ENCODE data around the gene ADD3.
A peak's percentile ranks its signal among the peaks of the same experiment; 100 is the strongest.
"Not testable (repeated sequence)": the region's sequence is repeated elsewhere in the genome, so short reads cannot be mapped to it uniquely, and the experiment has no call there.

ADD3 gene

DNA sequence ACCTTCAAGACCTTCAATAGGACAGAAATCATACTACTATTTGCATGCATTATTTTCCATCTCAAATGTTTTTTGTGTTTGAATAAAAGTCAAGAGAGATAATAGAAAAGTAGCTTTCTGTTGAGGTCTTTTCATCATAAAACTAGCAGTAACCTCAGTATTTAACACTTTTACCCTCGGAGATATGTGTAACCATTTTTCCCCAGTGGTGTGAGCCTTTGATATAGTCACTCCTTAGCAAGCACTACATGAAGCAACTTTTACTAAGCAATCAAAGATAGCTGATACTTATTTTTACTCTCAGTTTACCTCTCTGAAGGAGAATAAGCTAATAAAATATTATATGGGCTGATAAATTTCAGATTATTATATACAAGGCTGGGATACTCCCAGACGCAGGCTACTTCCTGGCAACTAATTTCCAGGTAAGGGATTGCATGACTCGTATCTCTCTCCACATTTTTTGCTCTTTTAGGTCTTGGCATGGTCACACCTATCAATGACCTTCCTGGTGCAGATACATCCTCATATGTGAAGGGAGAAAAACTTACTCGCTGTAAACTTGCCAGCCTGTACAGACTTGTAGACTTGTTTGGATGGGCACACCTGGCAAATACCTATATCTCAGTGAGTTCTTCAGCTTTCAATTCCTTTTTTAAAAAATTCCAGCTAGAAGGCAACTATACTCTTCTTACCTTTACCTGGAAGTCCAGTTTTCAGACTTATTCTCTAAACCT, 108.2 kb downstream of the ADD3 start:
- no peak for DNase-seq

DNA sequence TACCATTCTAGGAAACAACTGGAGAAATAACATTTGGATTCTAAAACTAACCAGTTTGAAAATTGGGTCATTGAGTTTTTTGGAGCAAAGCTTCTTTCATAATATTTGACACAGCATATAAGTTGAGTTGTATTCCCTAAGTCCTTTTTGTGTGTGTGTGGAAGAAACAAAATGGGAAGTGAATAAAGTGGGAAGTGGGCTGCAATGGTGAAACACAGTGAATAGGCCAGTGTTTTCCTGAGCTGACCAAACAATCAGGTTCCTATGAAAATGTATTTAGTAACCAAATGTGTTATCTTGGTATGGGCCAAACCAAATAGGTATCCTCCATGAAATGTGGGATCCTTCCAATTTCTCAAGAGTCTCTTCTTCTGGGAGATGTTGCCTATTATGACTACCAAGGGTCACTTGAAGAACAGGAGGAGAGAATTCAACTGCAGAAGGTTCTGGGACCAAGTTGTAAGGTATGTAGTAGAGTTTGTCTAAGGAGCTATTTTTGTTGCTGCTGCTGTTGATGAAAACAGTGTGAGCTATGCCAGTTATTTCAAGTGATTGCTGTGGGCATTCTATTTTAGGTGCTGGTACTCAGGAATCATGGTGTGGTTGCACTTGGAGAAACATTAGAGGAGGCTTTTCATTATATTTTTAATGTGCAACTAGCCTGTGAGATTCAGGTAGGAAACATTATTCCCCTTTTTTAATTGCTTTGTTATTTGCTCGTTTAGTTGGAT, 111.3 kb downstream of the ADD3 start:
- no peak for DNase-seq

DNA sequence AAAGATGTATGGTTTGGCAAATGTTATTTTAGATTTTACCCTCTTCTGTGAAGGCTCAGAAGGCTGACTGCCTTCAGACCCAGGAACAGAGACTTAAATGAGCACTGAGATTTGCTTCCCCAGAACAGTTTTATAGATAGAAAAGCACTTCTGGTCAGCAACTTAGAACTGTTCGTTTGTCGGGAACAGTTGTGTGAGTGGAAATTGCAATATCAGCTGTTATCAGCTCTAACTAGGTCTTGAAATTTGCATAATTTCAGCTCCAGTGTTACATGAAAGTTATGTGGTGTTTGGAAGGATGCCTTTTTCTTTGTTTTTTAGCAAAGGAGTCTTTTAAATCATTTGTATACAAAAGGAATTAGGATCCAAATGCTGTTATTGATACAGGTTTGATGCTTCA, 115.8 kb downstream of the ADD3 start:
- DNase-seq = no peak

DNA sequence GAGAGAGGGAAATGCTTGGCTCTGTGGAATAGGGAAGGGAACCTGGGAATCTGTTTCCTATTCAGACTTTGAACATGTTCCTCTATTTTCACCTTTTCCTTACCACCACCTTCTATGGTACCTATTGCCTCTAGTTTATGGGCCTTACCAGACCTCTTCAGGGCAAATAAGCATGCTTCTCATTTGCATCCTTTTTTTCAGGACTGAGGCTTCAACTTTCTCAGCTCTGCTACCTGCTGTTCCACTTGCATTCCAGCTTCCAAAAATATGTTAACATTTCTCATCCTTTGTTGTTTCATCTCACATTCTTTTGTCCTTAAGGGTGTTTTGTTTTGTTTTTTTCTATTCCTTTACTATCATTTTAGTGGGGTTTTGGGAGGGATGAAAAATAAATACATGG, 121.7 kb downstream of the ADD3 start:
- no peak for DNase-seq

DNA sequence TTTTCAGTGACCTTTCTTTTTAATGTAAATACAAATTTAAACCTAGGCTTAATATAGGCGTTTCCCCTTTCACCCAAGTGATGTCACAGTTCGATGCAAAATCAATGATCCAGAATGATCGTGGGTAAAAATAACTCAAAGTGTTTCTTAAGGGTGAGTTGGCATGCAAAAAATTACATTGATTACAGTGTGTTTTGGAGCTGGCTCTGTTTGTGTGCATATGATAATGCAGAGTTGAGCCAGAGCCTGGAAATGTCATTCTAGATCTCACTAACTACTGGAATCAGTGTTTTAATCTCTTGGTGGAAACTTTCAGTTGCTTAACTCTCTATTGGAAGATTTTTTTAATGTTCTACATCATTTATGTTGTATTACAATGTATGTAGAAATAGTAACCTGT, 127.1 kb downstream of the ADD3 start:
- DNase-seq = no peak

DNA sequence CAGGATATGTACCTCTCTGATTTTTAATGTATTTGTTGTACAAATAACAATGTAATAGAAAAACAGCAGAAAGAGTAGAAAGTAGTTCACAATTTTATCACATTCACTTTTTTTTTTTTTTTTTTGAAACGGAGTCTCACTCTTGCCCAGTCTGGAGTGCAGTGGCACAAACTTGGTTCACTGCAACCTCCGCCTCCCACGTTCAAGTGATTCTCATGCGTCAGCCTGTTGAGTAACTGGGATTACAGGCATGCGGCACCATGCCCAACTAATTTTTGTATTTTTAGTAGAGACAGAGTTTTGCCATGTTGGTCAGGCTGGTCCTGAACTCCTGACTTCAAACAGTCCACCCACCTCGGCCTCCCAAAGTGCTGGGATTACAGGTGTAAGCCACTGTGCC, 128.1 kb downstream of the ADD3 start:
- DNase-seq = not testable (repeated sequence)

DNA sequence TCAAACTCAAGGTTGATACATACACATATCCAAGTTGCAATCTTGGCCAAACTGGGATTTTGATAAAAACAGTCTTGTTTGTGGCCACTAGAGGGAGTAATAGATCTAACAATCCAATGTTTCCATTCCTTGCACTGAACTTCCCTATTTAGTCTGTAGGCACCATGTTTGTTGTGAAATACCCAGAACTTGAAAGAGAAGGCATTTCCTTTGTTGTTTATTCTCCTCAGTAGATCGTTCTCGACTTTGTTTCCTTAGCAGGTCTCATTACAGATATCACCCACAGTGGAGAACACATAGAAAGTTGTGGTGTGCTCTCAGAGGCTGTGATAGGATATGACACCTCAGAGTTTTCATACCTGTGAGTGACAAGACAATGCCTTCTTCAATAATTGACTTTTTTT, 129.4 kb downstream of the ADD3 start:
- peak; percentile 40 for DNase-seq

DNA sequence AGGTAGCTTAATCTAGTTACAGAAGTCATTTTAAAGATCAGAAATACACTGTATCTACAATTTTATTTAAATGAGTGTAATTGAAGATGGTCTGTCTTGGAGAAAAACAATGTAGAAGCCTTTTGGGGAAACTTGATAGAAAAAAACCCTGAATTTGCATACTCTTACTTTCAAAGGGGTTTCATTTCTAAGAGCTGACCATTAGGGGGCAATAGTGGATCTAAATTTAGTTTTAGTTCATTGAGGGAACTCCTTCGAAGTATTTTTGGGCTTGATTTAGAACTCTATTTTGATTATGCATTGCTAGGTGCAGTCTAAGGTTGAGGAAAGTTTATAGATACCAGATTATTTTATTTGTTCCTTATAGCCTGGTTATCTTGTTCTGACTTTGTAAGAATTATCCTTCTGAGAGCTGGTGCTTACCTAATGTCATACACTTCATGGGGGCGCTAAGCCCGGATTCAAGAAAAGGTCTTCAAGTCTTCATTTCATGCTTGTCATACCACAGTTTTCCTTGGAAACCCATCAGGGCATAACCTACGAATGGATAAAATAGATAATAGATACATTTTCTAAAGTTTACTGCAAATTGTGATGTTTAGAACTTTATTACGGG, 130.5 kb downstream of the ADD3 start:
- peak; percentile 69 for DNase-seq

DNA sequence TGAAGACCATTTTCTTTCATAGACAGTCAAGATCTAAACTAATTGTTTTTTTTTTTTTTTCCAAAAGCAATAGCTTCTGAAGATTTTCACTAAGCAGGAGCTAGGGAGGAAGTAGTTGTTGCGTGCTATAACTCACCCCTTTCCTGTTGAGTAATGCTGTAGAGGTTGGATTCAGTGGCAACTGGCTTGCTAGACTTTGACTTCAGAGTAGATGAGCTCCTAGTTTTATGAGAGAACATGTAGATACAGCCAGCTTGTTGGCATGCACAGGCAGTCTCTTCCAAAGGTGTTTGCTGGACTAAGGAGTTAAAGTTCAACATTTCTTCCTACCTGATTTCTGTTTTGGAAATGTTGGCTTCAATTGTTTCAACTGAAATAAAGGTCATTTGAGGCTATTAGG, 133.4 kb downstream of the ADD3 start:
- DNase-seq = no peak

DNA sequence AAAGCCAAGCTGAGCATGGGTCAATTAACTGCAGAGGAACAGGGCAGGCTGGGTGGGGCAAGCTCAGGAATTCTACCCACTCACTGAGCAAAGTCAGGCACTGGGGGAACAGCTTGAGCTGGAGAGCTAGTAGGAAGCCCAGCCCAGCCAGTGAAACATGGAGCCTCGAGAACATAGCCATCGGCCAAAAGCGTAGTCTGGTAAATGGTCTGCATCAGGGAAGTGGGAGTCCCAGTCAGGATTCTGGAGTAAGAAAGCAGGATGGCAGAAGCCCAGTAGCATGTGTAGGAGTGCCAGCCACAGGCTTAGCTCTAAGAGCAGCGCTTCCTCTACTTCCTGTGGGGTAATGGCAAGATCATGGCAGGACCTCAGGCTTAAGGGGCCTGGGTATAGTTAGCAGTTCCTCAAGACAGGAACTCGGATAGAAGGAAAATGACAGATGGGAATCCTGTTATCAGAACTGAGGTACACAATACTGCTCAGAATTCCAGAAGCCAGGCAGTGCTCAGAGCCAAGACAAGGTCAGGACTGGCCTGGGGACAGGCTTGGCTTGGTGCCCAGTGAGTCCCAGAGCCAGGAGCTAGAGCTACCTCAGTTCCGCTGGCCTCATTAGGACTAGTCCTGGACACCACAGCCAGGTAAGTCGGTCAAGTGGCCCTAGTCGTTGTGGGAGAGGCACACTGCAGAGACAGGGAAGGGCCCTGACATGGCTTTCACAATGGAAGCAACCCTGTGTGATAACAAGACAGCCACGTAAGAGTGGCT, 134.3 kb downstream of the ADD3 start:
- DNase-seq = no peak

DNA sequence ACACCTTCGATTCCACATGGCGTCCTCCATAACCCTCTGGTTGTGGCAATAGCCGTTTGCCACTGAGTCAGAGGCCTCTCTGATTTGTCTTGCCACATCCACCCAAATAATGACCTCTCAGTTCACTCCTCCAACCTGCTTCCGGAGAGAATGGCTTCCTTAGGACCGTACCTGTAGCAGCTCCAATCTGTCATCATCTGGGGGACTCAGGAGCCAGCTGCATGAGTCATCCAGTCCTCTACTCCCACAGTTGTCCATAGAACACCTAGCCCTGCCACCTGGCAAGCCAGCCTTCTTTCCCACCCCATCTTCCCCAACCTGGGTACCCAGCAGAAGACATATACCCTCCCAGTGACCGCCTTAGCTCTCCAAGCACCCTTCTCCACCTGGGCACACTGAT, 135.2 kb downstream of the ADD3 start:
- no peak for DNase-seq

DNA sequence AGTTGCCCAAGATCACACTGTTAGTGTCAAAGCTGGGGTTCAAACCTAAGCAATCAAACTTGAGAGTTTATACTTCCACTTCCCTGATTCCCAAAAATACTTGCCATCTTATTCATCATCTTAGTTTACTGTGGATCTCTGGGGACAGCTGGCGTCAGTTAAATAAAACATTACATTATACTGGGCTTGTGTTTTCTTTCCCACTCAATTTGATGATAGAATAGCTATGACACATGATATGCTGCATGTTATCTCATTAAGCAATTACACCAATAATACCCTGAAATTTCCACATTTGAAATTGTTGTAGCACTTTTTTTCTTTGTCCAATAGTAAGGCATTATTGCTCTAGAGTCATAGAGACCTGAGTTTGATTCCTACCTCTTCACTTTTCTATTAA, 136.7 kb downstream of the ADD3 start:
- no peak for DNase-seq

DNA sequence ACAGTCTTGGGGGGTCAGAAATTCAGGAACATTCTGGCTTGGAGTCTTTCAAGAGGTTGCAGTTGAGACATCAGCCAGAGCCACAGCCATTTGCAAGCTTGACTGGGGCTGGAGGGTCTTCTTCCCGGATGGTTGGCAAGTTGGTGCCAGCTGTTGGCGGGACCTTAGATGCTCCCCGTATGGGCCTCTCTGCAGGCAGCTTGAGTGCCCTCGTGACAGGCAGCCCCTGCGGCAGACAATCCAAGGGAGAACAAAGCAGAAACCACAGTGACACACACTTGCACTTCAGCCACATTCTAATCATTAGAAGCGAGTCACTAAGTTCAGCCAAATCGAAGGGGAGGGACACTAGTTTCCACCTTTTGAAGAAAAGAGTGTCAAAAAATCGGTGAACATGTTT, 140.2 kb downstream of the ADD3 start:
- no peak for DNase-seq

DNA sequence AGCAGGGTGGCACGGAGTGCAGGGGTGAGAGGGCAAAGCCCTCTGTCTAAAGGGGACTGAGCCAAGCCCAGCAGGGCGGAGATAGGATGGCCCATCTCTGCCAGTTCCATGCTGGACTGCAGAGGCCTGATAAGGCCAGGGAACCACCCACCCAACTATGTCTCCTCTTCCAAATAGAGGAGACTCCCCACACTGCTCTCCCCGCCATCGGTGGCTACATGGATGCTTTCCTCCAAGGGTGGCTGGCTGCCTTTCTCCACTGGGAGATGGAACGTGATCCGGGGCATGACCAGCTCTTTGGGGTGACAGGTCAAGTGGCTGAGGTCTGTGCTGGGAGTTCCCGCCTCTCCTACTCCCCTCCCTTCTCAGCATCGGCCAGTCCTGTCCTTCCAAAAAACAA, 141.5 kb downstream of the ADD3 start:
- no peak for DNase-seq

DNA sequence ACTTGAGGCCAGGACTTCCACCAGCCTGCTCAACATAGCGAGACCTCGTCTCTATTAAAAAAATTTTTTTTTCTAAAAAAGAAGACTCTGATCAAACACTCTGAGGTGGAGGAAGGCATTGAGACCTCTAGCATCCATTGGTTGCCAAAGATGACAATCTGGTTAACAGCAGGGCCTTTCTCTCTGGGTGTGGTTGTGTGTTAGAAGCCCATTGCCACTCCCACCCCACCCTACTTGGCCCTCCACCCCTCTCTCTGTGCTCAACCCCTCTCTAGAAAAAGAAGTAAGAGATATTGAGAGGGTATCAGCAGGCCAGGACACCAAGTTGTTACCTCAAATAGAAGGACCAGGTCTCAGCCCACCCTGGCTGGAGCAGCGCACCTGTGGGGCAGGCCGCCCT, 142.3 kb downstream of the ADD3 start:
- DNase-seq = no peak

DNA sequence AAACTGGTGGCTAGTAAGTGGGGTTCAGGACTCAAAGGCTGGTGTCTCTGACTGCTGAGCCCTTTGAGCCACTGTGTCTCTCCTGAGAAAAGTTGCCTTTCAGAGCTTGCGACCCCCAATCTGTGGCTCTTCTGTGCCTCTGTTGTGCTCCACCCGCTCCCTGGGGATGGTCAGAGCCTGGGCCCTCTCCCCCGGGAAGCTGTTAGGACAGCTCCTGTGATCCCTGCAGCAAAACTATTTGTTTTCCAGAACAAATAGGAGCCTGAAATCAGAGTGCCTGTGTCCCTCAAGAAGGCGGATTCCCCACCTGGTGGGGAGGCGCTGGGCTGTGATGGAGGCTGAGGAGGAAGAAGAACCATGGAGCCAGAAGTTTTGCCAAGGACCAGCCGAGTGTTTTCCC, 143.2 kb downstream of the ADD3 start:
- no peak for DNase-seq

DNA sequence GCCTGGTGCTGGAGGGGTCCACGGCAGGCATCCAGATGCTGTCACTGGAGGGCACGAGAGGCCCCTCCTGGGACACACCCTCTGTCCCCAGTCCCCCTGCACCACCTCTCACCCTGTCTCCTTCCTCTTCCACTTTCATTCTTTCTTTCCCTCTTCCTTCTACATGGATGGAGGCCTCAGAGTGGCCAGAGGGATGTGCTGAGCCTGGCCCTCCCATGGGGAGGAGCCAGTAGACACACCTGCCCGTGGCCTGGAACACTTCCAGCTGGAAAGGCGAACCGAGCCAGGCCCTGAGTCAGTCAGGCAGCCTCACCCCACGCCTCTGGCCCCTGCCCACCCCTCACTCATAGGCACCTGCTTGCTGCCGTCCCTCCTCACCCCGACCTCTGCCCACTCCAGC, 143.7 kb downstream of the ADD3 start:
- no peak for DNase-seq

DNA sequence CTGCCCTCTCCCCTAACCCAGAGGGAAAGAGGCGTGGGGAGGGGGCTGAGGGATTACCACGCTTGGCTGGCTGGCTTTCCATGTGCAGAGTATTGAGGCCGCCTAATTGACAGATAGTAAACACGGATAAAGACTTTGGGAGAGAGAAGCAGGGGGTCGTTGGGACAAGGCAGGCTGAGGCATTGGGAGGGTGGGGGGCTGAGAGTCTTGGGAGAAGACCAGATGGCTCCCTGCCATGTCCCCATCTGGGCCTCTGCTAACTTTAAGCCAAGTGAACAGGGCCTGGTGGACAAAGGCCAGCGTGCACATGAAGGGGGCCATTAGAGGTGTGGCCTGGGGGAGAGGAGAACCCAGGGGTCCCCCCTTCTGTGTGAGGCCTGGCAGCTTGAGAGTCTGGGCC, 144.2 kb downstream of the ADD3 start:
- DNase-seq = no peak

DNA sequence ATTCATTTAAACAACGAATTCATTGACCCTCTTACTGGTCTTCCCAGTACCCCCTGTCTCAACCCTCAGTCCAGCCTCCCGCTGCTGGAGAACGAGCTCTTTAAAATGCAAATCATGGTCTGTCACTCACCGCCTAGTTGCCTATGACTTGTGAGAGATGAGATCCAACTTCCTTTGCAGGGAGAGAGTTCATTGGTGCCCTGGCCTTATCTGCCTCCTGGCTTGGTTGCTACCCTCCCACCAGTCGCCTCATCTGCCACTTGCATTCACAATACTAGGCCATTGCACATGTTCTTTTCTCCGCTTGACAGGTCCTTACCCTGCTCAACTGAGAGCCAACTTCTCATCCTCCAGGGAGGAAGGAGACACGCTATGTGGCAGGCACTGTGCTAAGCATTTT, 145.6 kb downstream of the ADD3 start:
- no peak for DNase-seq

DNA sequence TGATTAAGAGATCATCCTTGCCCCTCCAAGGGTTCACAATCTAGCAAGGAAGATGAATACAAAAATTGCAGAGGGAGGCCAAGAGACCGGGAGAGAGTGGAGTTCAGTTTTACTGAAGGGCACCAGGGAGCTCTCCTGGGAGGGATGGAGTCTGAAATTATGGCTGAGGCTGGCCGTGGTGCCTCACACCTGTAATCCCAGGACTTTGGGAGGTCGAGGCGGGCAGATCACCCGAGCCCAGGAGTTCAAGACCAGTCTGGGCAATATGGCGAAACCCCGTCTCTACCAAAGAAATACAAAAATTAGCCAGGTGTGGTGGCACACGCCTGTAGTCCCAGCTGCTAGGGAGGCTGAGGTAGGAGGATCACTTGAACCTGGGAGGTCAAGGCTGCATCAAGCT, 148.3 kb downstream of the ADD3 start:
- no peak for DNase-seq

DNA sequence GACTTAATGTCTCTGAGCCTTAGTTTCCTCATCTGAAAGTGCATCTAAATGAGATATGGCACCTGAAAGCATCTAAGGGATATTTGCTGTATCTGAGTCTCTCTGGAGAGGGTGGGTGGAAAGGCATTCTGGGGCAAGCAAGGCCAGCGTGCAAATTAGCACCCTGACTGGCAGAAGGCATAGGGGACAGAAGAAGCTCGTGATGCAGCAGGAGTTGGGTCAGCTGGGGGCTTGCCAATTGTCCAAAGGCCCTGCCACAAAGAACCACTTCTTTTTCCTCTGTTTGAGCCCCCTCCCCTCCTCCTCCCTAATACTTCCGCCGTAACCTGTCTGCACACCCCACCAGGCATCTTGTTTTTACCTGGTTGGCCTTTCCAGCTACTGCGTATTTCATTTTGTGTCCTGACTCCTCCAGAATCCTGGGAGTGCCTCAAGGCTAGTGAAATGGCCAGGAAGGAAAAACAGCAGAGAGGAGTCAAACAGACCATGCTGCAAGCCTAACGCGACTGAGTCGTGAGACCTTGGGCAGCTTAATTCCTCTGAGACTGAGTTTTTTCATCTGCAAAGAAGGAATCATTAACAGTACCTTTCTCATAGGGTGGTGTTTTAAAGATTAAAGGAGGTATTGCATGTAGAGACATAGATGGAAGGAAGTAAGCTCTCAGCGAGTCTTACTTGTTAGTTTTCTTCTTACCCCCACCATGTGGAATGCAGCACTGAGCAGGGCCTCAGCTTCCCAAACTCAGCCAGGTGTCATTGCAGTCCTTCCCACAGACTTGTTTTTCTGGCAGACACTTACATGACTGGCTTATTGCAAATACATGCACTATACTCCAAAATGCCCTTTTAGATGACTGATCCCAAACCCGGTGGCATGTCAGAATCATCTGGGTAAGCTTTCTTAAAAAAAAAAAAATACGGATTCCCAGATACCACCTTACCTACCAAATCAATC, 150.5 kb downstream of the ADD3 start:
- DNase-seq = no peak

DNA sequence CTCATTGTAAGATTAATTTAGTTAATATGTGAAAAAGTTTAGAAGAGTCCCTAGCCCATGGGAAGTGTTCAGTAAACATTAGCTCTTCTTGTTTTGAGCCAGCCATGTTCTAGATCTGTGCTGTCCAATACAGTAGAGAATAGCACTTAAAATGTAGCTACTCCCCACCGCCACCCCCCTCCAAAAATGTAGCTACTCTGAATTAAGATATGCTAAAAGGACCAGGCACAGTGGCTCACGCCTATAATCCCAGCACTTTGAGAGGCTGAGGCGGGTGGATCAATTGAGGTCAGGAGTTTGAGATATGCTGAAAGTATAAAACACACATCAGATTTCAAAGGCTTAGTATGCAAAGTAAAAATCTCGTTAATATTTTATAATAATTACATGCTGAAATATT, 152.3 kb downstream of the ADD3 start:
- DNase-seq = no peak
